ENCODE data around the gene CHAD. TPM values are rescaled to one million over a fixed set of nuclear protein-coding genes. Genes with fewer than 3 reads are reported as not detected.

Gene CHAD
- total RNA-seq, 2 experiments from 2014 or later, result not detected

GRCh38 chr17:50432125-50432762, 36.4 kb downstream of the CHAD start:
- H3K27me3 Mint-ChIP-seq, result no peaks in the 10 kb centered on the region
- no peak overlapping the region for H3K27ac Mint-ChIP-seq
- intact Hi-C loops (cut with DNase I, micrococcal nuclease), result no loop called here
- Histone ChIP-seq H3K36me3 (ENCODE audit: insufficient read depth, low read length) (no peaks in the 10 kb centered on the region), H3K27ac (ENCODE audit: low read depth in 1 of 2, low read length in 2 of 2) (no peak overlapping the region), H3K27me3 (ENCODE audit: control insufficient read depth in 1 of 2, insufficient read depth in 2 of 2, low read length in 2 of 2) (no peaks in the 10 kb centered on the region), H3K4me3 (ENCODE audit: low read length) (no peak overlapping the region), H3K9me3 (ENCODE audit: control insufficient read depth in 1 of 2, insufficient read depth in 1 of 2, low read length in 2 of 2) (no peaks in the 10 kb centered on the region), H3K4me1 (ENCODE audit: insufficient read depth, low read length) (peaks cover 14% of the 10 kb centered on the region)
- no peaks in the 10 kb centered on the region for H3K9me3 Mint-ChIP-seq
- DNase-seq, result no peak
- CTCF ChIA-PET, result interaction anchor here (1.6 kb wide), 1 partner anchor 35 kb away, joined by 7 read pairs; the partner anchor contains the start of gene LRRC59
- H3K36me3 Mint-ChIP-seq (ENCODE audit: low read depth), result peaks cover 4% of the 10 kb centered on the region
- POLR2A ChIA-PET, result no interaction called here
- TF ChIP-seq CTCF (IDR thresholded peaks at IDR 0.05), result no peak
- no peak for ATAC-seq (ENCODE audit: poor library complexity)
- no peak overlapping the region for H3K4me3 Mint-ChIP-seq
- H3K4me1 Mint-ChIP-seq (ENCODE audit: low read depth), result peaks cover 8% of the 10 kb centered on the region

- no peaks in the 10 kb centered on the region for H3K9me3 ChIP-seq (ENCODE audit: control insufficient read depth in 1 of 2, insufficient read depth in 1 of 2, low read length in 2 of 2)
- ChIA-PET POLR2A (no interaction called here), CTCF (interaction anchor here (1.6 kb wide), 1 partner anchor 33 kb away, joined by 7 read pairs; the partner anchor contains the start of gene LRRC59)
- no peaks in the 10 kb centered on the region for H3K36me3 Mint-ChIP-seq (ENCODE audit: low read depth)
- ATAC-seq (ENCODE audit: poor library complexity) (no peak), DNase-seq (no peak)
- intact Hi-C loops (cut with DNase I, micrococcal nuclease), result no loop called here
- H3K4me3 ChIP-seq (ENCODE audit: low read length), result no peak overlapping the region
- no peaks in the 10 kb centered on the region for H3K27me3 ChIP-seq (ENCODE audit: control insufficient read depth in 1 of 2, insufficient read depth in 2 of 2, low read length in 2 of 2)
- no peak for TF ChIP-seq CTCF (IDR thresholded peaks at IDR 0.05)
- peaks cover 26% of the 10 kb centered on the region for H3K4me1 ChIP-seq (ENCODE audit: insufficient read depth, low read length)
- no peak overlapping the region for H3K4me3 Mint-ChIP-seq
- peaks cover 17% of the 10 kb centered on the region for H3K4me1 Mint-ChIP-seq (ENCODE audit: low read depth)
- no peaks in the 10 kb centered on the region for H3K36me3 ChIP-seq (ENCODE audit: insufficient read depth, low read length)
- no peaks in the 10 kb centered on the region for H3K9me3 Mint-ChIP-seq
- H3K27me3 Mint-ChIP-seq, result no peaks in the 10 kb centered on the region
- H3K27ac Mint-ChIP-seq, result no peak overlapping the region
- no peak overlapping the region for H3K27ac ChIP-seq (ENCODE audit: low read depth in 1 of 2, low read length in 2 of 2)
These were observed 37.7 kb downstream of the CHAD start for GRCh38 chr17:50430821-50431618.

- TF ChIP-seq CTCF (IDR thresholded peaks at IDR 0.05), result no peak
- Mint-ChIP-seq H3K36me3 (ENCODE audit: low read depth) (no peaks in the 10 kb centered on the region), H3K27me3 (no peaks in the 10 kb centered on the region), H3K27ac (no peak overlapping the region), H3K4me3 (no peak overlapping the region), H3K9me3 (no peaks in the 10 kb centered on the region), H3K4me1 (ENCODE audit: low read depth) (peaks cover 26% of the 10 kb centered on the region)
- ChIA-PET POLR2A (no interaction called here), CTCF (interaction anchor here (1.4 kb wide), 1 partner anchor 32 kb away, joined by 4 read pairs; the partner anchor contains the start of gene LRRC59)
- no peak overlapping the region for H3K27ac ChIP-seq (ENCODE audit: low read depth in 1 of 2, low read length in 2 of 2)
- DNase-seq, result no peak
- peaks cover 36% of the 10 kb centered on the region for H3K4me1 ChIP-seq (ENCODE audit: insufficient read depth, low read length)
- H3K4me3 ChIP-seq (ENCODE audit: low read length), result no peak overlapping the region
- ATAC-seq (ENCODE audit: poor library complexity), result no peak
- intact Hi-C loops (cut with DNase I, micrococcal nuclease), result no loop called here
- no peaks in the 10 kb centered on the region for H3K36me3 ChIP-seq (ENCODE audit: insufficient read depth, low read length)
- no peaks in the 10 kb centered on the region for H3K27me3 ChIP-seq (ENCODE audit: control insufficient read depth in 1 of 2, insufficient read depth in 2 of 2, low read length in 2 of 2)
- H3K9me3 ChIP-seq (ENCODE audit: control insufficient read depth in 1 of 2, insufficient read depth in 1 of 2, low read length in 2 of 2), result no peaks in the 10 kb centered on the region
These were observed 38.9 kb downstream of the CHAD start for GRCh38 chr17:50429793-50430192.

Data from CD4-positive, alpha-beta T cell (primary cell).